ENCODE results near the gene ATP12A. TPM values are rescaled to one million over a fixed set of nuclear protein-coding genes. Genes with fewer than 3 reads are reported as not detected.
A peak's percentile ranks its signal among the peaks of the same experiment; 100 is the strongest.

Gene ATP12A
- polyA plus RNA-seq, 3 donors = not detected

DNA sequence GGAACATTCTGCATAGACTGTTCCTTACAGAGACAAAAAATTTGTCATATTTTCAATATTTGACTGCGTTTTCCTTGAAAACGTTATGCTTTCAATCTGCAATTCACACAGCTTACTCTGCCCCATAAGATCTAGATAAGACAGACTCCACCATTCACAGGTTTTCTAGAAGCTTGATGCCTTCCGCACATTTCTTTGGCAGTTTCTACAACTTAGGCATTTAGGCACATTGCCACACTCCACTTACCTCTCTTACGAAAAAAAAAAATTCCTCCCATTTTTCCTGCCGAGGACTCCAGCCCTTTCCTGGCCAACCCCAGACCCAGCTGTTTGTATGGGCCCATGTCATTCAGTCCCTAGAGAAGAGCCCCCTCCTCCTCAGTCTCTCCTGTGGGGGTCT lies 11.2 kb downstream of the ATP12A start:
- DNase-seq = no peak
- peaks cover 7 to 14% (median 12%) of the 10 kb centered on the region in 3 donors for H3K27me3 Mint-ChIP-seq (ENCODE audit: low read depth in 3 of 3)
- no peaks in the 10 kb centered on the region for H3K36me3 Mint-ChIP-seq
- peaks cover 0 to 13% of the 10 kb centered on the region in 2 donors for H3K27me3 ChIP-seq (ENCODE audit: control insufficient read depth in 2 of 2, insufficient read depth in 2 of 2, low read length in 2 of 2)
- no peak overlapping the region for H2AFZ ChIP-seq (ENCODE audit: insufficient read depth, low read depth, low read length, poor library complexity, severe bottlenecking)
- H3K4me1 Mint-ChIP-seq = peaks cover 6% of the 10 kb centered on the region
- 91% methylated on average over 5 of the region's 5 CpGs for WGBS (ENCODE audit: insufficient coverage)
- H4K20me1 ChIP-seq (ENCODE audit: insufficient read depth, low read length) = no peaks in the 10 kb centered on the region
- intact Hi-C loops (cut with micrococcal nuclease) = loop anchor here in 1 of 2 donors (10.0 kb wide), 1 partner anchor 283 kb away; no protein-coding TSS in a partner anchor
- H3K27ac ChIP-seq (ENCODE audit: low read depth in 1 of 2, low read length in 2 of 2) = no peak overlapping the region
- H3K4me2 ChIP-seq (replicated peaks; ENCODE audit: extremely low read depth, low read length, poor library complexity, severe bottlenecking) = no peak overlapping the region
- no peaks in the 10 kb centered on the region for H3K9me3 ChIP-seq (replicated peaks in 1 of 2; ENCODE audit: control insufficient read depth in 1 of 2, insufficient read depth in 1 of 2, low read length in 2 of 2)
- no peak for TF ChIP-seq CTCF (IDR thresholded peaks at IDR 0.05)
- no peak overlapping the region for H3K27ac Mint-ChIP-seq
- H3K36me3 ChIP-seq (replicated peaks in 1 of 2; ENCODE audit: control insufficient read depth in 1 of 2, insufficient read depth in 2 of 2, low read length in 2 of 2) = no peaks in the 10 kb centered on the region
- no peak overlapping the region for H3K4me3 ChIP-seq (replicated peaks in 1 of 3; ENCODE audit: low read depth in 2 of 3, low read length in 3 of 3)
- no peak overlapping the region for H3K9ac ChIP-seq (ENCODE audit: insufficient read depth, low read length, poor library complexity, severe bottlenecking)
- no peak overlapping the region for H3K4me3 Mint-ChIP-seq
- H3K9me3 Mint-ChIP-seq = no peaks in the 10 kb centered on the region
- no peaks in the 10 kb centered on the region for H3K4me1 ChIP-seq (ENCODE audit: control insufficient read depth in 1 of 2, insufficient read depth in 2 of 2, low read length in 2 of 2)
- H3K79me2 ChIP-seq (ENCODE audit: insufficient read depth, low read length) = no peaks in the 10 kb centered on the region

DNA sequence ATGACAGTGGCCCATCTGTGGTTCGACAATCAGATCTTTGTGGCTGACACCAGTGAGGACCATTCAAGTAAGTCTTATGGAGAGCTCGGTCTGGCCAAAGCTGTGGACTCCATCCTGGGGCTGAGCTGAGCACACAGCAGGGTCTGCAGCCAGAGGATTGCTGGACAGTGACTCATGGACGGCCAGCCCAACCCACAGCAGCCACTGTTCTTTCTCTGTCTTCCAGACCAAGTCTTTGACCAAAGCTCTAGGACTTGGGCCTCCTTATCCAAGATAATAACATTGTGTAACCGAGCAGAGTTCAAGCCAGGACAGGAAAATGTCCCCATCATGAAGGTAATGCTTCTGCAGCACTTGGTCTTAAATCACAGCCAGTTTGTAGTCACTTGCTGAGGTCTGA lies 12.4 kb downstream of the ATP12A start:
- Histone ChIP-seq H3K4me3 (replicated peaks in 1 of 3; ENCODE audit: low read depth in 2 of 3, low read length in 3 of 3) (no peak overlapping the region), H3K4me1 (ENCODE audit: control insufficient read depth in 1 of 2, insufficient read depth in 2 of 2, low read length in 2 of 2) (no peaks in the 10 kb centered on the region), H3K79me2 (ENCODE audit: insufficient read depth, low read length) (no peaks in the 10 kb centered on the region), H3K36me3 (replicated peaks in 1 of 2; ENCODE audit: control insufficient read depth in 1 of 2, insufficient read depth in 2 of 2, low read length in 2 of 2) (no peaks in the 10 kb centered on the region), H4K20me1 (ENCODE audit: insufficient read depth, low read length) (no peaks in the 10 kb centered on the region), H3K27me3 (ENCODE audit: control insufficient read depth in 2 of 2, insufficient read depth in 2 of 2, low read length in 2 of 2) (peaks cover 0 to 13% of the 10 kb centered on the region in 2 donors), H3K4me2 (replicated peaks; ENCODE audit: extremely low read depth, low read length, poor library complexity, severe bottlenecking) (no peak overlapping the region), H3K27ac (ENCODE audit: low read depth in 1 of 2, low read length in 2 of 2) (no peak overlapping the region), H3K9ac (ENCODE audit: insufficient read depth, low read length, poor library complexity, severe bottlenecking) (no peak overlapping the region), H2AFZ (ENCODE audit: insufficient read depth, low read depth, low read length, poor library complexity, severe bottlenecking) (no peak overlapping the region), H3K9me3 (replicated peaks in 1 of 2; ENCODE audit: control insufficient read depth in 1 of 2, insufficient read depth in 1 of 2, low read length in 2 of 2) (no peaks in the 10 kb centered on the region)
- no peaks in the 10 kb centered on the region for H3K36me3 Mint-ChIP-seq
- no peak for TF ChIP-seq CTCF (IDR thresholded peaks at IDR 0.05)
- H3K9me3 Mint-ChIP-seq = no peaks in the 10 kb centered on the region
- H3K4me3 Mint-ChIP-seq = no peak overlapping the region
- 88% methylated on average over 4 of the region's 4 CpGs for WGBS (ENCODE audit: insufficient coverage)
- intact Hi-C loops (cut with micrococcal nuclease) = loop anchor here in 1 of 2 donors (10.0 kb wide), 1 partner anchor 282 kb away; no protein-coding TSS in a partner anchor
- no peak for DNase-seq
- peaks cover 7 to 12% (median 11%) of the 10 kb centered on the region in 3 donors for H3K27me3 Mint-ChIP-seq (ENCODE audit: low read depth in 3 of 3)
- peaks cover 6% of the 10 kb centered on the region for H3K4me1 Mint-ChIP-seq
- H3K27ac Mint-ChIP-seq = peak overlapping the region in 1 of 7 donors; percentile 30

Measured in CD14-positive monocyte (primary cell).